ENCODE data around the gene PAEP.

- TF ChIP-seq POLR2A (IDR thresholded peaks at IDR 0.05) = no peak
- no peak for TF ChIP-seq CTCF (IDR thresholded peaks at IDR 0.05)
- no peak for TF ChIP-seq EP300 (IDR thresholded peaks at IDR 0.05; ENCODE audit: low read depth)
- TF ChIP-seq POLR2AphosphoS5 (IDR thresholded peaks at IDR 0.05) = no peak
These were observed 46.2 kb upstream of the PAEP start for GRCh38 chr9:135515083-135515951.
